ENCODE results near the gene FTSJ1.

FTSJ1 gene

DNA sequence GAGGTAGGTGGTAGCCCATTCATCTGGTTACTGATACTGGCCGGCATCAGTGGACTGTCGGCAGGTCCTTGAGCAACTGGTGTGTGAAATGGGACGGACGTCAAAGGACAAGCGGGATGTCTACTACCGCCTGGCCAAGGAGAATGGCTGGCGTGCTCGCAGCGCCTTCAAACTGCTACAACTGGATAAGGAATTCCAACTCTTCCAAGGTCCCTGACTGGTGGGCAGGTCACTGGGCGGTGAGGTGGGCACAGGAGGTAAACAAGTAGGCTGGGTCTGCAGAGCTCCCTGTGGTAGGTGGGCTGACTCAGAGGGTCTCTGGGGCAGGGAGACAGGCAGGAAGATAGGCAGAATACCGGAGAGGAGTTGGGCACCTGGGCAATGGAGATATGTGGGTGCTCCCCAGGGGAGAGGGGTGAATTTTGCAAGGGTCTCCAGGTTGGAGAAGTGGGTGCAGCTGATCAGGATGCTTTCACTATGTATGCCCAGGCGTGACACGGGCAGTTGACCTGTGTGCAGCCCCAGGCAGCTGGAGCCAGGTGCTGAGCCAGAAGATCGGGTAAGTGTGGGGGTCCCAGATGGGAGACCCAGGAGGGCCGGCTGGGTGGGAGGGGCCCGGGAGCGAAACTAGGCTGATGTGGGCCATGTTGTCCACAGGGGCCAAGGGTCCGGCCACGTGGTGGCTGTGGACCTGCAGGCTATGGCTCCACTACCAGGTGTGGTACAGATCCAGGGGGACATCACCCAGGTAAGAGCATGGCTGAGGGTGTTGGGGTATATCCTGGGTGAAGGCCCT, 2.2 kb downstream of the FTSJ1 start:
- DNase-seq (ENCODE audit: low read depth) = no peak
- TF ChIP-seq, protein P1, sequence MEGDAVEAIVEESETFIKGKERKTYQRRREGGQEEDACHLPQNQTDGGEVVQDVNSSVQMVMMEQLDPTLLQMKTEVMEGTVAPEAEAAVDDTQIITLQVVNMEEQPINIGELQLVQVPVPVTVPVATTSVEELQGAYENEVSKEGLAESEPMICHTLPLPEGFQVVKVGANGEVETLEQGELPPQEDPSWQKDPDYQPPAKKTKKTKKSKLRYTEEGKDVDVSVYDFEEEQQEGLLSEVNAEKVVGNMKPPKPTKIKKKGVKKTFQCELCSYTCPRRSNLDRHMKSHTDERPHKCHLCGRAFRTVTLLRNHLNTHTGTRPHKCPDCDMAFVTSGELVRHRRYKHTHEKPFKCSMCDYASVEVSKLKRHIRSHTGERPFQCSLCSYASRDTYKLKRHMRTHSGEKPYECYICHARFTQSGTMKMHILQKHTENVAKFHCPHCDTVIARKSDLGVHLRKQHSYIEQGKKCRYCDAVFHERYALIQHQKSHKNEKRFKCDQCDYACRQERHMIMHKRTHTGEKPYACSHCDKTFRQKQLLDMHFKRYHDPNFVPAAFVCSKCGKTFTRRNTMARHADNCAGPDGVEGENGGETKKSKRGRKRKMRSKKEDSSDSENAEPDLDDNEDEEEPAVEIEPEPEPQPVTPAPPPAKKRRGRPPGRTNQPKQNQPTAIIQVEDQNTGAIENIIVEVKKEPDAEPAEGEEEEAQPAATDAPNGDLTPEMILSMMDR (conservative IDR thresholded peaks at IDR 0.05; ENCODE audit: low read depth, low read length) = no peak
- no peak overlapping the region for H3K4me3 ChIP-seq (ENCODE audit: low read depth, low read length)

DNA sequence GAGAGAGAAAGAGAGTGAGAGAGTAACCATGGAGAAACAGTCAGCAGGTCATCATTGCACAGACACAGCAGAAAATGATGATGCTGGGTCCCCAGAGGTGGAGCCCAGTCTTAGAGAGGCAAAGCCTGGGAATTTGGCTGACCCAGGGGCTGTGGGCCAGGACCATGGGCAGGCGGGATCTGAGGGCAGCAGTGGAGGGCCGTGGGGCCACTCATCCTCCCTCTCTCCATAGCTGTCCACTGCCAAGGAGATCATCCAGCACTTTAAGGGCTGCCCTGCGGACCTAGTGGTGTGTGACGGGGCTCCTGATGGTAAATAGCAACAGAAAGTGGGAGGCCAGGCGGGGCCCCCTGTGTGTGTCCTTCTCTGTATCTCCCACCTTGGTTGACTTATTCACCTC, 2.8 kb downstream of the FTSJ1 start:
- TF ChIP-seq, protein P1 (conservative IDR thresholded peaks at IDR 0.05; ENCODE audit: low read depth, low read length) = no peak
- H3K4me3 ChIP-seq (ENCODE audit: low read depth, low read length) = no peak overlapping the region
- DNase-seq (ENCODE audit: low read depth) = no peak

DNA sequence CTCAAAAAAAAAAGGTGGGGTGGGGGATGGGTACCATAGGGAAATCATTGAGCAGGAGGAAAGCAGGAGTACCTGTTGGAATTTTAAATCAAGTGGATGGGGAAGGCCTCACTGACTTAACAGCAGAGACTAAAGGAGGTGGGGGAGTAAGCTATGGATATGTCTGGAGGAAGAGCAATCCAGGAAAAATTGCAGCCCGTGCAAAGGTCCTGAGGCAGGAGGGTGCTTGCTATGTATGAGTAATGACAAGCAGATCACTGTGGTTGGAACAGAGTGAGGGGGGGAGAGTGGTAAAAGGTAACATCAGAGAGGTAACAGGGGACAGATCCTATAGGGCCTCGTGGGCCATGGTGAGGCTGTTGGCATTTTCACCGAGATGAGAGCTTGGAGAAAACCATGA, 4.1 kb downstream of the FTSJ1 start:
- no peak for DNase-seq (ENCODE audit: low read depth)
- TF ChIP-seq, protein P1 (conservative IDR thresholded peaks at IDR 0.05; ENCODE audit: low read depth, low read length) = no peak

DNA sequence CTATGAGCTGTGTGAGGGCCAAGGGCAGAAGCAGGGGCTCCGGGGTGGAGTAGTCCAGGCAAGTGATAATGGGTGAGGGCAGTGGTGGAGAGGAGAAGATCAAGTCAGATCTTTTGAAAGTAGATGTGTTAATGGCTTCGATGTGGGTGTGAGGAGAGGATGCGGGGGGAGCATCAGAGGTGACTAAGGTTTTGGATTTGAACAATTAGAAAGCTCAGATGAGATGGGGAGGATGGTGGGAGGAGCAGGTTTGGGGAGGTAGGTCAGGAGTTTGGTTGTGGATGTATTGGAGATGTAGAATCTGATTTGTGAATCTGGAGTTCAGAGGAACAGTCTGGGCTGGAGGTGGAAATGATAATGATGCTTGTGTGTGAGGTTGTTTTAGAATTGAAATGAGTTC, 4.6 kb downstream of the FTSJ1 start:
- TF ChIP-seq, protein P1 (conservative IDR thresholded peaks at IDR 0.05; ENCODE audit: low read depth, low read length) = no peak
- no peak overlapping the region for H3K4me3 ChIP-seq (ENCODE audit: low read depth, low read length)
- no peak for DNase-seq (ENCODE audit: low read depth)

More for the DNA sequence above, 4.1 kb downstream of the FTSJ1 start:
- H3K4me3 ChIP-seq (ENCODE audit: low read depth, low read length) = no peak overlapping the region

DNA sequence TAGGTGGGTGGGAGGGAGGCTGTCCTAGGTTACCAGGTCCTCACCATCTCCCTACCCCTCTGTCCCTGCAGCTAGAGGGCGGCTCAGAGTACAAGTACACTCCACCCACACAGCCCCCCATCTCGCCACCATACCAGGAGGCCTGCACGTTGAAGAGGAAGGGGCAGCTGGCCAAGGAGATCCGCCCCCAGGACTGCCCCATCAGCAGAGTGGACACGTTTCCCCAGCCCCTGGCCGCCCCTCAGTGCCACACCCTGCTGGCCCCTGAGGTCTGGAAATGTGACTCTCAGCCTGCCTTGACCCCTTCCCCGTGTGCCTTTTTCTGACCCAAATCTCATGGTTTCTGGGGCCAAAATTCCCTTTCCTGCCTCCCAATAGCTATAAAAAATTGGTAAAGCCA, 6.5 kb downstream of the FTSJ1 start:
- TF ChIP-seq, protein P1 (conservative IDR thresholded peaks at IDR 0.05; ENCODE audit: low read depth, low read length) = no peak
- H3K4me3 ChIP-seq (ENCODE audit: low read depth, low read length) = no peak overlapping the region
- no peak for DNase-seq (ENCODE audit: low read depth)

DNA sequence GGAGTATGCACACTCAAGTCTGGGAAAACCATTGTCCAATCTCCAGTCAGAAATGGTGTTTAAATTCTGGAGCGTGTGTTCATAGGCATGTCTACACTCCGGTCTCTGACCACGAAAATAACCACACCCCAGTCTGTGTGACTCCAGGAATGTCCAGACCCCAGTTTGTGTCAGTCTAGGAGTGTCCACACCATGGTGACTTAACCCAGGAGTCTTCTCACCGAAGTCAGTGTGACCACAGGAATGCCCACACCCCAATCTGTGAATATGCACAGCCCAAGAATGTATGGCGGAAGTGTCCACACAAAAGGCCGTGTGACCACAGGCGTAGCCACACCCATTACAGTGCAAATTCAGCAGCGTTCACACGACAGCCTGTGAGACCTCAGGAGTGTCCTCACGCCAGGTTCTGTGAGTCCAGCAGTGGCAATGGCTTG, 11.4 kb downstream of the FTSJ1 start:
- TF ChIP-seq, protein P1 (conservative IDR thresholded peaks at IDR 0.05; ENCODE audit: low read depth, low read length) = no peak
- peak; percentile 95 for DNase-seq (ENCODE audit: low read depth)

DNA sequence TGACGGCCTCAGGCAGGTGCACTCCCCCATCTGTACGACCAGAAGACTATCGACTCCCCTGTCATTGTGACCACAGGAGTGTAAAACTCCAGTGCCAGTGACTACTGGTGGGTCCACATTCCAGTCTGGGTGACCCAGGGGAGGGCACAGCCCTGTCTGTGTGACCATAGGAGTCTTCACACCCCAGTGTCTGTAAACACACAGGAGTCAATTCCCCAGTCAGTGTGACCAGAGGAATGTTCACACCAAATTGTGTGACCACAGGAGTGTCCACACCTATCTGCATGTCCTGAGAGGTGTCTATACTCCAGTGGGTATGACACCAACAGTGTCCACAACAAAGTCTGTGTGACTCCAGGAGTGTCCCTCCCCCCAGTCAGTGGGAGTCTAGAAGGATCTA, 12.0 kb downstream of the FTSJ1 start:
- TF ChIP-seq, protein P1 (conservative IDR thresholded peaks at IDR 0.05; ENCODE audit: low read depth, low read length) = no peak
- no peak overlapping the region for H3K4me3 ChIP-seq (ENCODE audit: low read depth, low read length)

More for the DNA sequence above, 11.4 kb downstream of the FTSJ1 start:
- no peak overlapping the region for H3K4me3 ChIP-seq (ENCODE audit: low read depth, low read length)

More for the DNA sequence above, 12.0 kb downstream of the FTSJ1 start:
- DNase-seq (ENCODE audit: low read depth) = no peak

All from choroid plexus epithelial cell (primary cell).